Caco-2 (cell line): ENCODE results near the gene MID1IP1. TPM values are rescaled to one million over a fixed set of nuclear protein-coding genes. Genes with fewer than 3 reads are reported as not detected.

ENCODE experiments used
- BruUV-seq: library from RNA; stranded (reverse); fragments of 400-500 nt; replicated peaks from 2 replicates; lab custom pipeline; 2021; lab: Mats Ljungman, UMichigan
- CTCF ChIA-PET: fragments of 300-600 bp; sonication (Branson Sonifier 250); formaldehyde crosslinking; loops from one replicate; lab custom pipeline; 2022; ENCODE audit warnings: antibody characterized with exemption; lab: Charles Lee
- POLR2A ChIA-PET: fragments of 300-600 bp; sonication (Branson Sonifier 250); formaldehyde crosslinking; loops from one replicate; lab custom pipeline; 2022; ENCODE audit warnings: antibody characterized with exemption; lab: Charles Lee
- DNase-seq, 2 experiments: peaks; one replicate each; pipeline versions ENCODE4 v3.0.0 to v3.0.0-alpha.2; 2020 to 2022
- H3K27me3 ChIP-seq: replicated peaks from 2 replicates; pipeline ENCODE4 v1.6.0; 2011; ENCODE audit warnings: low read length; ENCODE audit not compliant: control insufficient read depth, insufficient read depth
- H3K36me3 ChIP-seq: 2 replicates; pipeline ENCODE4 v1.5.1; 2011; ENCODE audit warnings: low read length; ENCODE audit not compliant: control insufficient read depth, insufficient read depth
- H3K4me1 ChIP-seq: fragments of 250-450 bp; sonication (Bioruptor Pico); 2 replicates; pipeline ENCODE4 v1.5.1; 2020; ENCODE audit warnings: mild to moderate bottlenecking
- H3K4me3 ChIP-seq: 2 replicates; pipeline ENCODE4 v1.5.1; 2011; ENCODE audit warnings: low read depth, mild to moderate bottlenecking, control low read depth, low read length
- H3K9me3 ChIP-seq: fragments of 250-450 bp; sonication (Bioruptor Pico); 2 replicates; pipeline ENCODE4 v1.5.1; 2020; ENCODE audit warnings: mild to moderate bottlenecking, moderate library complexity
- H3K27ac Mint-ChIP-seq: one replicate; pipeline ENCODE4 v1.8.0; 2022; ENCODE audit warnings: mixed read lengths; ENCODE audit not compliant: unreplicated experiment
- H3K27me3 Mint-ChIP-seq: one replicate; pipeline ENCODE4 v1.8.0; 2022; ENCODE audit warnings: mixed read lengths; ENCODE audit not compliant: insufficient read depth, unreplicated experiment
- H3K36me3 Mint-ChIP-seq: one replicate; pipeline ENCODE4 v1.8.0; 2022; ENCODE audit warnings: mild to moderate bottlenecking, mixed read lengths; ENCODE audit not compliant: insufficient read depth, unreplicated experiment
- H3K4me1 Mint-ChIP-seq: one replicate; pipeline ENCODE4 v1.8.0; 2022; ENCODE audit warnings: low read depth, mixed read lengths; ENCODE audit not compliant: unreplicated experiment
- H3K4me3 Mint-ChIP-seq: one replicate; pipeline ENCODE4 v1.8.0; 2022; ENCODE audit warnings: mild to moderate bottlenecking, moderate library complexity, mixed read lengths; ENCODE audit not compliant: unreplicated experiment
- H3K9me3 Mint-ChIP-seq: one replicate; pipeline ENCODE4 v1.8.0; 2022; ENCODE audit warnings: mixed read lengths; ENCODE audit not compliant: unreplicated experiment
- CTCF ChIP-seq, 2 experiments: fragments of 200-600 bp in 1 of 2; IDR thresholded peaks; 1 replicate in 1 of 2; 2 replicates in 1 of 2; pipeline versions ENCODE4 v1.5.1 to v1.8.0; 2011 to 2022; ENCODE audit warnings: antibody characterized with exemption in 1 of 2, control low read depth in 1 of 2, inconsistent platforms in 1 of 2, low read depth in 1 of 2, low read length in 1 of 2, mild to moderate bottlenecking in 1 of 2, moderate library complexity in 1 of 2; ENCODE audit not compliant: insufficient read depth in 1 of 2, severe bottlenecking in 1 of 2, unreplicated experiment in 1 of 2
- intact Hi-C: fragments of 100-400 bp; cut with micrococcal nuclease; formaldehyde crosslinking; loops from one replicate; pipeline ENCODE4 v1.10.0; 2022; ENCODE audit not compliant: unreplicated experiment
- total RNA-seq: library from RNA; stranded (reverse); gene quantifications from 2 replicates; pipeline ENCODE4 v1.2.3, GENCODE V29; 2022

Gene MID1IP1
- total RNA-seq, 1 experiment from 2014 or later, result 40.6 TPM

- intact Hi-C loops, result no loop called here
- no peaks in the 10 kb centered on the region for H3K4me1 Mint-ChIP-seq
- CTCF ChIA-PET, result no interaction called here
- H3K27ac Mint-ChIP-seq, result no peak overlapping the region
- no peak overlapping the region for H3K4me3 ChIP-seq
- TF ChIP-seq CTCF (IDR thresholded peaks at IDR 0.05; ENCODE audit: insufficient read depth in 1 of 2, low read depth in 1 of 2, low read length in 1 of 2, severe bottlenecking in 1 of 2, unreplicated experiment in 1 of 2), result no peak
- no peak overlapping the region for H3K4me3 Mint-ChIP-seq
- no peaks in the 10 kb centered on the region for H3K27me3 ChIP-seq
- H3K9me3 ChIP-seq, result no peaks in the 10 kb centered on the region
- no peaks in the 10 kb centered on the region for H3K27me3 Mint-ChIP-seq
- H3K36me3 Mint-ChIP-seq, result peaks cover 22% of the 10 kb centered on the region
- no peak for DNase-seq
- no peaks in the 10 kb centered on the region for H3K9me3 Mint-ChIP-seq
- no TSS peak for BruUV-seq
- H3K4me1 ChIP-seq, result no peaks in the 10 kb centered on the region; the same call in 1 of the 2 replicates
- POLR2A ChIA-PET, result no interaction called here
- no peaks in the 10 kb centered on the region for H3K36me3 ChIP-seq
Observed at GRCh38 chrX:38798956-38799355, 2.3 kb upstream of the MID1IP1 start.

- no TSS peak for BruUV-seq
- no peak for TF ChIP-seq CTCF (IDR thresholded peaks at IDR 0.05; ENCODE audit: insufficient read depth in 1 of 2, low read depth in 1 of 2, low read length in 1 of 2, severe bottlenecking in 1 of 2, unreplicated experiment in 1 of 2)
- intact Hi-C loops, result loop anchor here (1.0 kb wide), 1 partner anchor 349 kb away; no protein-coding TSS in a partner anchor
- CTCF ChIA-PET, result interaction anchor here (0.6 to 1.0 kb wide), 4 partner anchors 258 to 1056 kb away, joined by 3 read pairs; no protein-coding TSS in a partner anchor
- Mint-ChIP-seq H3K9me3 (no peaks in the 10 kb centered on the region), H3K4me3 (no peak overlapping the region), H3K27me3 (no peaks in the 10 kb centered on the region), H3K36me3 (peaks cover 34% of the 10 kb centered on the region), H3K4me1 (no peaks in the 10 kb centered on the region), H3K27ac (no peak overlapping the region)
- DNase-seq, result peak in 1 of 2 experiments; percentile 22
- no peak overlapping the region for H3K4me3 ChIP-seq
- no peaks in the 10 kb centered on the region for H3K27me3 ChIP-seq
- H3K4me1 ChIP-seq, result no peaks in the 10 kb centered on the region; the same call in 1 of the 2 replicates
- POLR2A ChIA-PET, result interaction anchor here (0.5 kb wide), 1 partner anchor 1299 kb away, joined by 4 read pairs; no protein-coding TSS in a partner anchor
- H3K36me3 ChIP-seq, result no peaks in the 10 kb centered on the region
- no peaks in the 10 kb centered on the region for H3K9me3 ChIP-seq
Observed at GRCh38 chrX:38799995-38800580, 1.2 kb upstream of the MID1IP1 start.

GRCh38 chrX:38803243-38803587, 2.0 kb downstream of the MID1IP1 start:
- H3K4me1 Mint-ChIP-seq, result no peaks in the 10 kb centered on the region
- Histone ChIP-seq H3K4me3 (peak overlapping the region; percentile 81), H3K9me3 (no peaks in the 10 kb centered on the region), H3K36me3 (no peaks in the 10 kb centered on the region), H3K4me1 (peaks cover 14% of the 10 kb centered on the region), H3K27me3 (no peaks in the 10 kb centered on the region)
- no peaks in the 10 kb centered on the region for H3K27me3 Mint-ChIP-seq
- H3K4me3 Mint-ChIP-seq, result peak overlapping the region; percentile 96
- no peak for TF ChIP-seq CTCF (IDR thresholded peaks at IDR 0.05; ENCODE audit: insufficient read depth in 1 of 2, low read depth in 1 of 2, low read length in 1 of 2, severe bottlenecking in 1 of 2, unreplicated experiment in 1 of 2)
- peaks cover 47% of the 10 kb centered on the region for H3K36me3 Mint-ChIP-seq
- ChIA-PET POLR2A (interaction anchor here (0.6 kb wide), 1 partner anchor 215 kb away, joined by 3 read pairs; no protein-coding TSS in a partner anchor), CTCF (no interaction called here)
- intact Hi-C loops, result no loop called here
- H3K9me3 Mint-ChIP-seq, result no peaks in the 10 kb centered on the region
- BruUV-seq, result TSS peak; percentile 89
- H3K27ac Mint-ChIP-seq, result peak overlapping the region; percentile 93
- peak in 1 of 2 experiments; percentile 26 for DNase-seq
